GM12878 (cell line): ENCODE data around the gene ZMYND11. TPM values are rescaled to one million over a fixed set of nuclear protein-coding genes. Genes with fewer than 3 reads are reported as not detected.

Experiments
- ATAC-seq: fragments of 200-7000 bp; cut with Tn5 transposase; 3 replicates; pipeline ENCODE4 v1.9.1; 2020; ENCODE audit warnings: mild to moderate bottlenecking, moderate library complexity
- BruUV-seq: library from RNA; stranded (reverse); fragments of 400-500 nt; replicated peaks from 2 replicates; lab custom pipeline; 2021; lab: Mats Ljungman, UMichigan
- CTCF ChIA-PET: fragments of 300-600 bp; sonication (Branson Sonifier 250); formaldehyde crosslinking; extraction: SDS; loops from one replicate; lab custom pipeline; 2021; ENCODE audit warnings: inconsistent platforms; lab: Yijun Ruan, JAX
- POLR2A ChIA-PET: fragments of 350-600 bp; formaldehyde crosslinking; extraction: SDS; loops from one replicate; lab custom pipeline; 2021; ENCODE audit warnings: inconsistent platforms; lab: Charles Lee
- RAD21 ChIA-PET: fragments of 300-600 bp; sonication (Branson Sonifier 250); formaldehyde crosslinking; loops from one replicate; lab custom pipeline; 2023; ENCODE audit warnings: antibody characterized with exemption; ENCODE audit not compliant: unreplicated experiment; lab: Charles Lee
- SMC1A ChIA-PET: fragments of 300-600 bp; sonication (Branson Sonifier 250); formaldehyde crosslinking; loops from one replicate; lab custom pipeline; 2023; ENCODE audit not compliant: unreplicated experiment, uncharacterized antibody; lab: Charles Lee
- DNase-seq: peaks from one replicate; pipeline ENCODE4 v3.0.0-alpha.2; 2011; ENCODE audit warnings: low read depth, low spot score
- FAIRE-seq: peaks from 3 replicates; lab custom pipeline; 2011; peaks lifted over from hg19 to GRCh38; lab: Jason Lieb, UNC
- H2AFZ ChIP-seq: 2 replicates; pipeline ENCODE4 v1.6.0; 2011; ENCODE audit warnings: low read depth, low read length, control low read depth; ENCODE audit not compliant: control insufficient read depth
- H3K27ac ChIP-seq: 2 replicates; pipeline ENCODE4 v1.5.1; 2011; ENCODE audit warnings: control low read depth; ENCODE audit not compliant: control insufficient read depth, insufficient read depth
- H3K27me3 ChIP-seq, 2 experiments: replicated peaks in 1 of 2; 2 replicates each; pipeline versions ENCODE4 v1.6.0 to v1.6.1; 2011; ENCODE audit warnings: low read length in 1 of 2; ENCODE audit not compliant: control insufficient read depth in 2 of 2, insufficient read depth in 2 of 2
- H3K36me3 ChIP-seq, 2 experiments: 2 replicates each; pipeline ENCODE4 v1.5.1; 2011; ENCODE audit warnings: low read length in 1 of 2; ENCODE audit not compliant: control insufficient read depth in 2 of 2, insufficient read depth in 2 of 2
- H3K4me1 ChIP-seq: 2 replicates; pipeline ENCODE4 v1.6.1; 2011; ENCODE audit warnings: mild to moderate bottlenecking, low read length, moderate library complexity, mixed read lengths; ENCODE audit not compliant: control insufficient read depth, insufficient read depth
- H3K4me2 ChIP-seq: 2 replicates; pipeline ENCODE4 v1.6.0; 2011; ENCODE audit warnings: control low read depth; ENCODE audit not compliant: control insufficient read depth, insufficient read depth
- H3K4me3 ChIP-seq: fragments of 200-600 bp; sonication (generic); 2 replicates; pipeline ENCODE4 v1.5.1; 2016
- H3K79me2 ChIP-seq: 2 replicates; pipeline ENCODE4 v1.6.0; 2011; ENCODE audit warnings: low read length; ENCODE audit not compliant: control insufficient read depth, insufficient read depth
- H3K9ac ChIP-seq: 2 replicates; pipeline ENCODE4 v1.8.0; 2011; ENCODE audit warnings: low read length, control low read depth, mixed read lengths; ENCODE audit not compliant: control insufficient read depth, insufficient read depth
- H3K9me3 ChIP-seq: replicated peaks from 3 replicates; pipeline ENCODE4 v1.5.1; 2011; ENCODE audit warnings: mild to moderate bottlenecking, low read length; ENCODE audit not compliant: control insufficient read depth, insufficient read depth
- H4K20me1 ChIP-seq: 2 replicates; pipeline ENCODE4 v1.6.0; 2011; ENCODE audit not compliant: control insufficient read depth, insufficient read depth
- CTCF ChIP-seq, 3 experiments: IDR thresholded peaks in 2 of 3; conservative IDR thresholded peaks in 1 of 3; 2 replicates each; pipeline ENCODE4 v1.5.1; 2011; ENCODE audit warnings: low read depth in 3 of 3, low read length in 3 of 3, mild to moderate bottlenecking in 3 of 3, control low read depth in 2 of 3, moderate library complexity in 2 of 3, inconsistent platforms in 1 of 3, mixed read lengths in 1 of 3; ENCODE audit not compliant: control insufficient read depth in 2 of 3, insufficient read depth in 1 of 3; ENCODE audit errors: extremely low read depth in 1 of 3
- IRF4 ChIP-seq: IDR thresholded peaks from 2 replicates; pipeline ENCODE4 v1.6.1; 2011; ENCODE audit warnings: low read depth, low read length
- whole genome bisulfite sequencing: methylation state at CpG from one replicate; pipeline ENCODE4 v1.1.6; 2016; ENCODE audit warnings: low lambda C conversion rate; ENCODE audit not compliant: insufficient replicate concordance, insufficient coverage; ENCODE audit errors: missing lambda C conversion rate; 5-methylcytosine and 5-hydroxymethylcytosine counted together
- in situ Hi-C: fragments of 300-500 bp; cut with MboI; formaldehyde crosslinking; loops from 9 replicates; pipeline ENCODE4 v1.14.3; 2018; ENCODE audit warnings: mixed read lengths
- intact Hi-C: fragments of 100-400 bp; cut with micrococcal nuclease; formaldehyde crosslinking; loops from one replicate; pipeline ENCODE4 v1.14.2; 2022; ENCODE audit not compliant: unreplicated experiment
- polyA plus RNA-seq, 11 experiments: library from polyadenylated mRNA; depleted of rRNA in 4 of 11; unstranded in 6 of 11; stranded (reverse) in 5 of 11; fragments of >200 nt; fragmentation: Nextera tagmentation in 4 of 11; fragmentation: Illumina TruSeq in 1 of 11; extraction: Ambion mirVana in 4 of 11; extraction: Trizol in 1 of 11; gene quantifications; 1 replicate in 1 of 11; 2 replicates in 10 of 11; pipeline versions ENCODE4 v1.2.1 to v1.2.3, GENCODE V29; 2011 to 2016; ENCODE audit warnings: inconsistent platforms in 2 of 11, missing spikeins in 2 of 11, low read depth in 1 of 11
- total RNA-seq, 4 experiments: library from RNA; depleted of rRNA in 3 of 4; stranded (reverse); fragments of >200 nt in 3 of 4; fragmentation: Illumina TruSeq in 1 of 4; extraction: Trizol in 1 of 4; gene quantifications; 2 replicates each; pipeline versions ENCODE4 v1.2.1 to v1.2.3, GENCODE V29; 2013 to 2021

The ZMYND11 gene
- total and polyA plus RNA-seq, 10 of the 15 experiments (the other 5 are each of a cell fraction or from before 2014, with no cell fraction given): 3.3 to 24.4 (median 13.1) TPM

- 95% methylated on average over 1 of the region's 1 CpG for WGBS
Measured at GRCh38 chr10:137031-137430, 1.8 kb downstream of the ZMYND11 start.

More at GRCh38 chr10:137031-137430, 1.8 kb downstream of the ZMYND11 start:
- H3K27ac ChIP-seq: no peak overlapping the region
- ChIA-PET CTCF (no interaction called here), POLR2A (no interaction called here), SMC1A (no interaction called here), RAD21 (no interaction called here)
- no peak overlapping the region for H2AFZ ChIP-seq
- FAIRE-seq (peak; percentile 91), ATAC-seq (peak; percentile 70), DNase-seq (no peak)
- no peaks in the 10 kb centered on the region for H3K4me1 ChIP-seq
- TF ChIP-seq CTCF (IDR thresholded peaks at IDR 0.05 in 2 of 3, conservative IDR thresholded peaks at IDR 0.05 in 1 of 3; ENCODE audit: control insufficient read depth in 2 of 3, extremely low read depth in 1 of 3, insufficient read depth in 1 of 3, low read depth in 3 of 3, low read length in 3 of 3) (peak in 2 of 3 experiments; percentile 56 to 62; a peak in 5 of 6 replicates), IRF4 (no peak)
- in situ Hi-C loops: no loop called here
- H3K27me3 ChIP-seq: no peaks in the 10 kb centered on the region
- H3K9me3 ChIP-seq: no peaks in the 10 kb centered on the region
- no peak overlapping the region for H3K9ac ChIP-seq
- H3K4me2 ChIP-seq: peak overlapping the region; percentile 95
- intact Hi-C loops: no loop called here
- BruUV-seq: no TSS peak
- peaks cover 62% of the 10 kb centered on the region for H3K79me2 ChIP-seq
- peaks cover 7% of the 10 kb centered on the region; the same call in 1 of the 2 replicates for H4K20me1 ChIP-seq
- no peak overlapping the region; the same call in 1 of the 2 replicates for H3K4me3 ChIP-seq
- no peaks in the 10 kb centered on the region for H3K36me3 ChIP-seq
